GM12878 (cell line): Measurements from ENCODE around the gene SLC19A1. TPM values are rescaled to one million over a fixed set of nuclear protein-coding genes. Genes with fewer than 3 reads are reported as not detected.
A peak's percentile ranks its signal among the peaks of the same experiment; 100 is the strongest.

Experiments
- ATAC-seq: fragments of 200-7000 bp; cut with Tn5 transposase; 3 replicates; pipeline ENCODE4 v1.9.1; 2020; ENCODE audit warnings: mild to moderate bottlenecking, moderate library complexity
- BruUV-seq: library from RNA; stranded (reverse); fragments of 400-500 nt; replicated peaks from 2 replicates; lab custom pipeline; 2021; lab: Mats Ljungman, UMichigan
- CTCF ChIA-PET: fragments of 300-600 bp; sonication (Branson Sonifier 250); formaldehyde crosslinking; extraction: SDS; loops from one replicate; lab custom pipeline; 2021; ENCODE audit warnings: inconsistent platforms; lab: Yijun Ruan, JAX
- POLR2A ChIA-PET: fragments of 350-600 bp; formaldehyde crosslinking; extraction: SDS; loops from one replicate; lab custom pipeline; 2021; ENCODE audit warnings: inconsistent platforms; lab: Charles Lee
- RAD21 ChIA-PET: fragments of 300-600 bp; sonication (Branson Sonifier 250); formaldehyde crosslinking; loops from one replicate; lab custom pipeline; 2023; ENCODE audit warnings: antibody characterized with exemption; ENCODE audit not compliant: unreplicated experiment; lab: Charles Lee
- SMC1A ChIA-PET: fragments of 300-600 bp; sonication (Branson Sonifier 250); formaldehyde crosslinking; loops from one replicate; lab custom pipeline; 2023; ENCODE audit not compliant: unreplicated experiment, uncharacterized antibody; lab: Charles Lee
- DNase-seq: peaks from one replicate; pipeline ENCODE4 v3.0.0-alpha.2; 2011; ENCODE audit warnings: low read depth, low spot score
- FAIRE-seq: peaks from 3 replicates; lab custom pipeline; 2011; peaks lifted over from hg19 to GRCh38; lab: Jason Lieb, UNC
- H2AFZ ChIP-seq: 2 replicates; pipeline ENCODE4 v1.6.0; 2011; ENCODE audit warnings: low read depth, low read length, control low read depth; ENCODE audit not compliant: control insufficient read depth
- H3K27ac ChIP-seq: 2 replicates; pipeline ENCODE4 v1.5.1; 2011; ENCODE audit warnings: control low read depth; ENCODE audit not compliant: control insufficient read depth, insufficient read depth
- H3K27me3 ChIP-seq, 2 experiments: replicated peaks in 1 of 2; 2 replicates each; pipeline versions ENCODE4 v1.6.0 to v1.6.1; 2011; ENCODE audit warnings: low read length in 1 of 2; ENCODE audit not compliant: control insufficient read depth in 2 of 2, insufficient read depth in 2 of 2
- H3K36me3 ChIP-seq, 2 experiments: 2 replicates each; pipeline ENCODE4 v1.5.1; 2011; ENCODE audit warnings: low read length in 1 of 2; ENCODE audit not compliant: control insufficient read depth in 2 of 2, insufficient read depth in 2 of 2
- H3K4me1 ChIP-seq: 2 replicates; pipeline ENCODE4 v1.6.1; 2011; ENCODE audit warnings: mild to moderate bottlenecking, low read length, moderate library complexity, mixed read lengths; ENCODE audit not compliant: control insufficient read depth, insufficient read depth
- H3K4me2 ChIP-seq: 2 replicates; pipeline ENCODE4 v1.6.0; 2011; ENCODE audit warnings: control low read depth; ENCODE audit not compliant: control insufficient read depth, insufficient read depth
- H3K4me3 ChIP-seq: fragments of 200-600 bp; sonication (generic); 2 replicates; pipeline ENCODE4 v1.5.1; 2016
- H3K79me2 ChIP-seq: 2 replicates; pipeline ENCODE4 v1.6.0; 2011; ENCODE audit warnings: low read length; ENCODE audit not compliant: control insufficient read depth, insufficient read depth
- H3K9ac ChIP-seq: 2 replicates; pipeline ENCODE4 v1.8.0; 2011; ENCODE audit warnings: low read length, control low read depth, mixed read lengths; ENCODE audit not compliant: control insufficient read depth, insufficient read depth
- H3K9me3 ChIP-seq: replicated peaks from 3 replicates; pipeline ENCODE4 v1.5.1; 2011; ENCODE audit warnings: mild to moderate bottlenecking, low read length; ENCODE audit not compliant: control insufficient read depth, insufficient read depth
- H4K20me1 ChIP-seq: 2 replicates; pipeline ENCODE4 v1.6.0; 2011; ENCODE audit not compliant: control insufficient read depth, insufficient read depth
- KAT2A ChIP-seq: conservative IDR thresholded peaks from 2 replicates; pipeline ENCODE4 v1.6.1; 2011; ENCODE audit warnings: low read depth, low read length; ENCODE audit not compliant: control insufficient read depth
- MTA2 ChIP-seq: fragments of 450-650 bp; IDR thresholded peaks from 2 replicates; pipeline ENCODE4 v1.6.1; 2016; ENCODE audit warnings: low read depth, mild to moderate bottlenecking, moderate library complexity
- RAD21 ChIP-seq: IDR thresholded peaks from 2 replicates; pipeline ENCODE4 v1.6.1; 2011; ENCODE audit warnings: mild to moderate bottlenecking, low read depth, low read length, moderate library complexity; ENCODE audit not compliant: insufficient read depth
- SMAD5 ChIP-seq: IDR thresholded peaks from 2 replicates; pipeline ENCODE4 v1.6.1; 2016; ENCODE audit warnings: antibody characterized with exemption, low read depth
- WGBS: methylation state at CpG from one replicate; pipeline ENCODE4 v1.1.6; 2016; ENCODE audit warnings: low lambda C conversion rate; ENCODE audit not compliant: insufficient replicate concordance, insufficient coverage; ENCODE audit errors: missing lambda C conversion rate; 5-methylcytosine and 5-hydroxymethylcytosine counted together
- in situ Hi-C: fragments of 300-500 bp; cut with MboI; formaldehyde crosslinking; loops from 9 replicates; pipeline ENCODE4 v1.14.3; 2018; ENCODE audit warnings: mixed read lengths
- intact Hi-C: fragments of 100-400 bp; cut with micrococcal nuclease; formaldehyde crosslinking; loops from one replicate; pipeline ENCODE4 v1.14.2; 2022; ENCODE audit not compliant: unreplicated experiment
- polyA plus RNA-seq, 11 experiments: library from polyadenylated mRNA; depleted of rRNA in 4 of 11; unstranded in 6 of 11; stranded (reverse) in 5 of 11; fragments of >200 nt; fragmentation: Nextera tagmentation in 4 of 11; fragmentation: Illumina TruSeq in 1 of 11; extraction: Ambion mirVana in 4 of 11; extraction: Trizol in 1 of 11; gene quantifications; 1 replicate in 1 of 11; 2 replicates in 10 of 11; pipeline versions ENCODE4 v1.2.1 to v1.2.3, GENCODE V29; 2011 to 2016; ENCODE audit warnings: inconsistent platforms in 2 of 11, missing spikeins in 2 of 11, low read depth in 1 of 11
- total RNA-seq, 4 experiments: library from RNA; depleted of rRNA in 3 of 4; stranded (reverse); fragments of >200 nt in 3 of 4; fragmentation: Illumina TruSeq in 1 of 4; extraction: Trizol in 1 of 4; gene quantifications; 2 replicates each; pipeline versions ENCODE4 v1.2.1 to v1.2.3, GENCODE V29; 2013 to 2021
- TF ChIP-seq, protein P1 (sequence below): IDR thresholded peaks from 2 replicates; pipeline ENCODE4 v1.6.1; 2011; ENCODE audit warnings: borderline replicate concordance, low read depth, mild to moderate bottlenecking, moderate library complexity, low read length; ENCODE audit not compliant: insufficient read depth, poor library complexity, severe bottlenecking
- TF ChIP-seq, protein P2 (sequence below): fragments of 450-650 bp; IDR thresholded peaks from 2 replicates; pipeline ENCODE4 v1.6.1; 2018; ENCODE audit warnings: mild to moderate bottlenecking, low read depth, moderate library complexity; ENCODE audit not compliant: partially characterized antibody

SLC19A1 gene
- total and polyA plus RNA-seq, 10 of the 15 experiments (the other 5 are each of a cell fraction or from before 2014, with no cell fraction given): 0.42 to 49.7 (median 12.2) TPM

DNA sequence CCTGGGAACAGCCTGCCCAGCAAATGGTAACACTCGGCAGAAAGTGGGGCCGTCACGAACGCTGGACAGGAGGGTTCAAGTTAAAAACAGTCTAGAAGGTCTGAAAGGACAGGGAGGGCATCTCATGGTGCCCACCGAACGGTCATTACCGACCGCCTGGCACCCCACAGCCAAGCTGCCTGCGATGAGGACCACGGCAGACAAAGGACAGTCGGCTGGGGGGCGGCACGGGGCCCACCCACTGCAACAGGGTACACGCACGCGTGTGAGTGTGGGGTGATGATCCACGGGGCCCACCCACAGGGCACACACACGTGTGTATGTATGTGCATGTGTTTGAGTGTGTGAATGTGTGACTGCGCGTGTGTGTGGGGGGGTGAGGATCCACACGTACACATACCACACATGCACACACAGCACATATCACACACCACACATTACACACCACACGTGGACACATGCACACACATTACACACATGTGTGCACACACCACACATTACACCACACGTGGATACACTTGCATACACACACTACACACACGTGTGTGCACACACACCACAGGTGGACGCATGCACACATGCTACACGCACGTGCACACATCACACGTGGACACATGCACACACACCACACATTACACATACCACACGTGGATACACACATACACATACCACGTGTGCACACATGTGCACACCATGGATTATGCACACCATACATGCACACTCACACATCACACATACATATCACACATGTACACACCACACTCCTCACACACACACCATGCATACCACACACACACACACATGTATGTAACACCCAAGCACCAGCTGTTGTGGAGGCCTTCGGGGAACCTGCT is 63.2 kb downstream of the SLC19A1 start:
- Histone ChIP-seq H3K9me3 (no peaks in the 10 kb centered on the region; the same call in 2 of the 3 replicates), H3K4me1 (peaks cover 6% of the 10 kb centered on the region; the same call in 1 of the 2 replicates), H3K36me3 (no peaks in the 10 kb centered on the region), H3K79me2 (no peaks in the 10 kb centered on the region), H2AFZ (peak overlapping the region; percentile 41; the same call in 1 of the 2 replicates), H3K27me3 (no peaks in the 10 kb centered on the region), H4K20me1 (no peaks in the 10 kb centered on the region), H3K4me3 (no peak overlapping the region; the same call in 1 of the 2 replicates), H3K27ac (no peak overlapping the region), H3K9ac (no peak overlapping the region), H3K4me2 (peak overlapping the region; percentile 79)
- in situ Hi-C loops (no loop called here), intact Hi-C loops (loop anchor here (10.0 kb wide), 2 partner anchors 66 to 346 kb away; partner anchors contain the start of gene SLC19A1)
- ATAC-seq: no peak
- ChIA-PET CTCF (interaction anchor here (0.9 kb wide), 1 partner anchor 17 kb away, joined by 4 read pairs; no protein-coding TSS in a partner anchor), POLR2A (no interaction called here), SMC1A (no interaction called here), RAD21 (no interaction called here)
- no peak for DNase-seq
- 83% methylated on average over 26 of the region's 31 CpGs for WGBS
- FAIRE-seq: no peak
- BruUV-seq: no TSS peak
- no peak for TF ChIP-seq SMAD5
- TF ChIP-seq KAT2A: no peak
- no peak for TF ChIP-seq RAD21
- TF ChIP-seq, protein P1, sequence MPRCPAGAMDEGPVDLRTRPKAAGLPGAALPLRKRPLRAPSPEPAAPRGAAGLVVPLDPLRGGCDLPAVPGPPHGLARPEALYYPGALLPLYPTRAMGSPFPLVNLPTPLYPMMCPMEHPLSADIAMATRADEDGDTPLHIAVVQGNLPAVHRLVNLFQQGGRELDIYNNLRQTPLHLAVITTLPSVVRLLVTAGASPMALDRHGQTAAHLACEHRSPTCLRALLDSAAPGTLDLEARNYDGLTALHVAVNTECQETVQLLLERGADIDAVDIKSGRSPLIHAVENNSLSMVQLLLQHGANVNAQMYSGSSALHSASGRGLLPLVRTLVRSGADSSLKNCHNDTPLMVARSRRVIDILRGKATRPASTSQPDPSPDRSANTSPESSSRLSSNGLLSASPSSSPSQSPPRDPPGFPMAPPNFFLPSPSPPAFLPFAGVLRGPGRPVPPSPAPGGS: peak; percentile 46
- no peak for TF ChIP-seq MTA2
- TF ChIP-seq, protein P2, sequence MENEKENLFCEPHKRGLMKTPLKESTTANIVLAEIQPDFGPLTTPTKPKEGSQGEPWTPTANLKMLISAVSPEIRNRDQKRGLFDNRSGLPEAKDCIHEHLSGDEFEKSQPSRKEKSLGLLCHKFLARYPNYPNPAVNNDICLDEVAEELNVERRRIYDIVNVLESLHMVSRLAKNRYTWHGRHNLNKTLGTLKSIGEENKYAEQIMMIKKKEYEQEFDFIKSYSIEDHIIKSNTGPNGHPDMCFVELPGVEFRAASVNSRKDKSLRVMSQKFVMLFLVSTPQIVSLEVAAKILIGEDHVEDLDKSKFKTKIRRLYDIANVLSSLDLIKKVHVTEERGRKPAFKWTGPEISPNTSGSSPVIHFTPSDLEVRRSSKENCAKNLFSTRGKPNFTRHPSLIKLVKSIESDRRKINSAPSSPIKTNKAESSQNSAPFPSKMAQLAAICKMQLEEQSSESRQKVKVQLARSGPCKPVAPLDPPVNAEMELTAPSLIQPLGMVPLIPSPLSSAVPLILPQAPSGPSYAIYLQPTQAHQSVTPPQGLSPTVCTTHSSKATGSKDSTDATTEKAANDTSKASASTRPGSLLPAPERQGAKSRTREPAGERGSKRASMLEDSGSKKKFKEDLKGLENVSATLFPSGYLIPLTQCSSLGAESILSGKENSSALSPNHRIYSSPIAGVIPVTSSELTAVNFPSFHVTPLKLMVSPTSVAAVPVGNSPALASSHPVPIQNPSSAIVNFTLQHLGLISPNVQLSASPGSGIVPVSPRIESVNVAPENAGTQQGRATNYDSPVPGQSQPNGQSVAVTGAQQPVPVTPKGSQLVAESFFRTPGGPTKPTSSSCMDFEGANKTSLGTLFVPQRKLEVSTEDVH: no peak
